OCI-LY3 (cell line): ENCODE data around the gene XXYLT1.

Source experiments
- H2AFZ ChIP-seq: fragments of 200-600, 300-600 bp; shearing (Covaris generic); 2 replicates; pipeline ENCODE4 v1.6.0; 2014; ENCODE audit warnings: antibody characterized with exemption, low read depth, low read length
- H3K27ac ChIP-seq: fragments of 200-600, 300-600 bp; sonication (generic); 2 replicates; pipeline ENCODE4 v1.5.1; 2014; ENCODE audit warnings: mild to moderate bottlenecking, low read length, moderate library complexity, mixed read lengths
- H3K27me3 ChIP-seq: fragments of 200-600, 300-600 bp; sonication (generic); 2 replicates; pipeline ENCODE4 v1.6.1; 2014; ENCODE audit warnings: low read depth, low read length, mixed read lengths
- H3K36me3 ChIP-seq: fragments of 200-600, 300-600 bp; sonication (generic); replicated peaks from 2 replicates; pipeline ENCODE3; 2014; ENCODE audit warnings: low read depth, low read length, mixed read lengths
- H3K4me1 ChIP-seq: fragments of 300-600, 200-600 bp; sonication (generic); 2 replicates; pipeline ENCODE4 v1.6.1; 2014; ENCODE audit warnings: low read length, mixed read lengths
- H3K4me2 ChIP-seq: fragments of 200-600, 300-600 bp; sonication (generic); 2 replicates; pipeline ENCODE4 v1.6.1; 2014; ENCODE audit warnings: low read length, mixed read lengths
- H3K4me3 ChIP-seq: fragments of 300-600, 200-600 bp; sonication (generic); 2 replicates; pipeline ENCODE4 v1.5.1; 2014; ENCODE audit warnings: antibody characterized with exemption, mild to moderate bottlenecking, low read length, moderate library complexity
- H3K79me2 ChIP-seq: fragments of 300-600, 200-600 bp; shearing (Covaris generic); 2 replicates; pipeline ENCODE4 v1.6.1; 2014; ENCODE audit warnings: mild to moderate bottlenecking, low read length, mixed read lengths
- H3K9ac ChIP-seq: fragments of 300-600, 200-600 bp; shearing (Covaris generic); 2 replicates; pipeline ENCODE4 v1.6.0; 2014; ENCODE audit warnings: mild to moderate bottlenecking, low read length, moderate library complexity
- H3K9me3 ChIP-seq: fragments of 200-600, 300-600 bp; shearing (Covaris generic); 2 replicates; pipeline ENCODE4 v1.6.1; 2014; ENCODE audit warnings: low read length, mixed read lengths; ENCODE audit not compliant: insufficient read depth
- H4K20me1 ChIP-seq: fragments of 200-600, 300-600 bp; sonication (generic); 2 replicates; pipeline ENCODE4 v1.6.1; 2016; ENCODE audit warnings: low read length, mixed read lengths; ENCODE audit not compliant: insufficient read depth
- EZH2phosphoT487 ChIP-seq: fragments of 200-600 bp; shearing (Covaris generic); IDR thresholded peaks from 2 replicates; pipeline ENCODE4 v1.6.1; 2018; ENCODE audit warnings: antibody characterized with exemption, mixed run types, low read depth
- TF ChIP-seq, protein P1 (sequence below): fragments of 200-600, 300-600 bp; sonication (generic); IDR thresholded peaks from 2 replicates; pipeline ENCODE4 v1.5.1; 2014; ENCODE audit warnings: antibody characterized with exemption, low read length, low read depth

Gene XXYLT1

DNA sequence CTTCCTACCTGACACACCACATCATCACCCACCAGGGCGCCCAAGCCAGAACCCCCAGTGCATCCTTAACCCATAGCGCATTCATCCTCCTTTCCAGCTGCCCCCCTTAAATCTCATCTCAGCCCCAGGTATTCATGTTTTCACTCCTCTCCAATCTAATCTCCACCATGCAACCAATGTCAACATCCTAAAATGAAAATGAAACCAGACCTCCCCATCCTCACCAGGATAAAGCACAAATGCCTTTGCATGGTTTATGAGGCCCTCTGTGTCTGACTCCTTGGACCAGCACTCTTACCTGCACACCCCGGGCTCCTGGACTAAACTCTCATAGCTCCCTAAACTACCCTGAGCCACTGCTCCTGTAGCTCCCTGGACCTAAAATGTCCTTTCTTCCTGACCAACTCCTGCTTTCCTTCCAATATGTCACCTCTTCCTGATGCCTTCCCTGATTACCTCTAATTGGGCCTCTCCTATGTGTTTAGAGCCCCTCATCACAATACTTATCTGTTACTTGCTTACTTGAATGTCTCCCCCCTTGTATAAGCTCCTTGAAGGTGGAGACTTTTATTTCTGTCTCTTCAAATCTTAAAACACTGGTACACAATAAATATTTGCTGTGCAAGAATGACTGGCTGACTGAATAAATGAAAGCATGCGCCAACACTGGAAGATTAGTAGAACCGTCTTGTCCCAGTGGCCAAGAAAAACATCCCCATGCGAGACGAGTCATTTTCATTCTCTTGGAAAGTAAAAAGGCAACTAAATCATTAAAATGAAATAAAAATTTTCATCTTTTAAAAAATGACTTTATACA is 142.5 kb downstream of the XXYLT1 start:
- Histone ChIP-seq H3K4me1 (peaks cover 59% of the 10 kb centered on the region), H3K27me3 (no peaks in the 10 kb centered on the region), H4K20me1 (no peaks in the 10 kb centered on the region), H3K9ac (peak overlapping the region; percentile 75), H3K36me3 (no peaks in the 10 kb centered on the region), H3K79me2 (peaks cover 14% of the 10 kb centered on the region; the same call in 1 of the 2 replicates), H3K27ac (peak overlapping the region; percentile 95), H3K4me3 (peak overlapping the region; percentile 73), H2AFZ (peak overlapping the region; percentile 32; the same call in 1 of the 2 replicates), H3K4me2 (peak overlapping the region; percentile 88), H3K9me3 (no peaks in the 10 kb centered on the region)
- no peak for TF ChIP-seq EZH2phosphoT487
- TF ChIP-seq, protein P1, sequence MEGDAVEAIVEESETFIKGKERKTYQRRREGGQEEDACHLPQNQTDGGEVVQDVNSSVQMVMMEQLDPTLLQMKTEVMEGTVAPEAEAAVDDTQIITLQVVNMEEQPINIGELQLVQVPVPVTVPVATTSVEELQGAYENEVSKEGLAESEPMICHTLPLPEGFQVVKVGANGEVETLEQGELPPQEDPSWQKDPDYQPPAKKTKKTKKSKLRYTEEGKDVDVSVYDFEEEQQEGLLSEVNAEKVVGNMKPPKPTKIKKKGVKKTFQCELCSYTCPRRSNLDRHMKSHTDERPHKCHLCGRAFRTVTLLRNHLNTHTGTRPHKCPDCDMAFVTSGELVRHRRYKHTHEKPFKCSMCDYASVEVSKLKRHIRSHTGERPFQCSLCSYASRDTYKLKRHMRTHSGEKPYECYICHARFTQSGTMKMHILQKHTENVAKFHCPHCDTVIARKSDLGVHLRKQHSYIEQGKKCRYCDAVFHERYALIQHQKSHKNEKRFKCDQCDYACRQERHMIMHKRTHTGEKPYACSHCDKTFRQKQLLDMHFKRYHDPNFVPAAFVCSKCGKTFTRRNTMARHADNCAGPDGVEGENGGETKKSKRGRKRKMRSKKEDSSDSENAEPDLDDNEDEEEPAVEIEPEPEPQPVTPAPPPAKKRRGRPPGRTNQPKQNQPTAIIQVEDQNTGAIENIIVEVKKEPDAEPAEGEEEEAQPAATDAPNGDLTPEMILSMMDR, result no peak

DNA sequence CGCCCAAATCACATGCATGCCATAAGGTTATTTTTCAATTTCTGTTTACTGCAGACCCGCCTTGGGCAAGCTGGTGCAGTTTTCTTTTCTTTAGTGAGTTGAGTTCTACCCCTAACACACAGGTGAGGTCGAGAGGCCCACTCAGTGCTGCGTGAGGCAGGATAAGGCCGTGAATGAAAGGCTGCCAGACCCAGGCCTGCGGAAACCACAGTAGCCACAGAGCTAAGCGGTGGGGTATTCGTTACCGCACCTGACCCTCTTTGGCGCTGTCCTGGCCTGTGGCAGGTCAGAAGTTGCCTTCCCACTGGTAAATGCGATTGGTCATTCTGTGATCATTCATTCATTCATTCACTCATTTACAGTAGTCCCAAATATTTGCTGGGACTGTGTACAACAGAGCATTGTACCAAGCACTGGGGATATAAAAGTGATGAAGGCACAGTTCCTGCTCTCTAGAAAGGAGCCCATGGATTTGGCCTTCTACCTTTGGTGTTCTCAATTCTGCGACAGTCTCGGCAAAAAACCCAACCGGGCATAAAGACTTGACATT is 144.8 kb downstream of the XXYLT1 start:
- no peak overlapping the region for H2AFZ ChIP-seq
- TF ChIP-seq EZH2phosphoT487, result no peak
- TF ChIP-seq, protein P1, result no peak
- no peaks in the 10 kb centered on the region for H3K9me3 ChIP-seq
- no peak overlapping the region for H3K27ac ChIP-seq
- no peak overlapping the region for H3K9ac ChIP-seq
- no peak overlapping the region for H3K4me3 ChIP-seq
- no peak overlapping the region for H3K4me2 ChIP-seq
- H3K36me3 ChIP-seq, result no peaks in the 10 kb centered on the region
- no peaks in the 10 kb centered on the region for H3K27me3 ChIP-seq
- H3K4me1 ChIP-seq, result peaks cover 36% of the 10 kb centered on the region
- H4K20me1 ChIP-seq, result no peaks in the 10 kb centered on the region
- peaks cover 14% of the 10 kb centered on the region; the same call in 1 of the 2 replicates for H3K79me2 ChIP-seq

DNA sequence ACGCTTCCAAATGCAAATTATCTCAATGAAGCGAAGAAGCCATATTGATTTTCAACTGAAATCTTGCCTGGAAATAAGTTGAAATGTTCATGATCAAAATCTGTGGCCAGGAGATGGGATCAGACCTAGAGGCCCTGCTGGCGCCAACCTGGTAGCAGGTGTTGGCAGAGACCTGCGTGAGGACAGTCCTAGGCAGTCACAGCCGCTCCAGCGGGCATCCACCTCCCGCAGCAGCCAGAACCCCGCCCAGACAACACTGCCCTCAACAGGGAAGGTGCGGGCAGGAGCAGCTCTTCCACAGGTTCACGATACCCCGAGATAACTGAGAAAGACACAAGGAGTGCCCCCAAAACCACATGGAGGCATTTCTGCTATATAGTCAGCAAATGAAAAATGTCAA is 145.3 kb downstream of the XXYLT1 start:
- H3K27me3 ChIP-seq, result no peaks in the 10 kb centered on the region
- H3K9ac ChIP-seq, result no peak overlapping the region
- no peaks in the 10 kb centered on the region for H3K9me3 ChIP-seq
- H3K4me1 ChIP-seq, result peaks cover 31% of the 10 kb centered on the region
- TF ChIP-seq, protein P1, result no peak
- no peak for TF ChIP-seq EZH2phosphoT487
- H3K4me3 ChIP-seq, result no peak overlapping the region
- H3K27ac ChIP-seq, result no peak overlapping the region
- no peaks in the 10 kb centered on the region for H4K20me1 ChIP-seq
- H2AFZ ChIP-seq, result no peak overlapping the region
- peaks cover 10% of the 10 kb centered on the region; the same call in 1 of the 2 replicates for H3K79me2 ChIP-seq
- H3K36me3 ChIP-seq, result no peaks in the 10 kb centered on the region
- no peak overlapping the region for H3K4me2 ChIP-seq

DNA sequence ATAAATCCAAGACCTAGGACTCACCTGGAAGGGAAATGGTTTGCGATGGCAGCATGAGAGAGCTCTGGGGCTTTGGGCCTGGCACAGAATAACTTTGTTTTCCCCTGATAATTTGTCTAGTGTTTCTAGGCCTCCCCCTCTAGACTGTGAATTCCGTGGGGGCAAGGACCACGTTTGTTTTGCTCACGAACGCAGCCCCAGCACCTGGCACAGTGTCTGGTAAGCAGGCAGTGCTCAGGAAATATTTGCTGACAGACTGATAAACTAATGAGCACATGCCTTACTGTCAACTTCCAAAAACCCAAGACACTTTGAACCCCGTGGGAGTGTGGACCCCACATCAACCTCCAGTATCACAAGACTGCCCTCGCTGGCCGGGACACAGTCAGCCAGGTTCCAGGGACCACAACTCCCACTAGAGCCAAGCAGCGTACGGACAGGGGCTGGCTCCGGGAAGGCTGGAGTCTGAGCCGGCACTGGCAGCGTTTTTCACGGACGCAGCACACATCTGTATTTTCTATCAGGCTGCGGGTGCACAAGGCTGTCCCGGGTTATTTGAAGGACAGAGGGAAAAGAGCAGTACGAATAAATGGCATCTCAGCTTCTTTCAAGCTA is 146.5 kb downstream of the XXYLT1 start:
- H4K20me1 ChIP-seq, result no peaks in the 10 kb centered on the region
- no peaks in the 10 kb centered on the region for H3K36me3 ChIP-seq
- H3K27me3 ChIP-seq, result no peaks in the 10 kb centered on the region
- H3K9me3 ChIP-seq, result no peaks in the 10 kb centered on the region
- peaks cover 21% of the 10 kb centered on the region for H3K4me1 ChIP-seq
- H3K4me2 ChIP-seq, result no peak overlapping the region
- H2AFZ ChIP-seq, result no peak overlapping the region
- no peak overlapping the region for H3K4me3 ChIP-seq
- no peak overlapping the region for H3K9ac ChIP-seq
- TF ChIP-seq, protein P1, result no peak
- no peak for TF ChIP-seq EZH2phosphoT487
- peaks cover 5% of the 10 kb centered on the region; the same call in 1 of the 2 replicates for H3K79me2 ChIP-seq
- H3K27ac ChIP-seq, result no peak overlapping the region
